ENCODE measurements around the gene CPNE5. TPM values are rescaled to one million over a fixed set of nuclear protein-coding genes. Genes with fewer than 3 reads are reported as not detected.

CPNE5 gene
- total and polyA plus RNA-seq, 9 of the 15 experiments (the other 6 are each of a cell fraction or from before 2014, with no cell fraction given), result 0.14 to 1.0 (median 0.46) TPM; not detected in 2

- no peak for TF ChIP-seq PATZ1 (CRISPR knock-in tag; IDR thresholded peaks at IDR 0.05; ENCODE audit: borderline replicate concordance)
Observed at GRCh38 chr6:36742146-36742545, 97.1 kb downstream of the CPNE5 start (continued).

DNA sequence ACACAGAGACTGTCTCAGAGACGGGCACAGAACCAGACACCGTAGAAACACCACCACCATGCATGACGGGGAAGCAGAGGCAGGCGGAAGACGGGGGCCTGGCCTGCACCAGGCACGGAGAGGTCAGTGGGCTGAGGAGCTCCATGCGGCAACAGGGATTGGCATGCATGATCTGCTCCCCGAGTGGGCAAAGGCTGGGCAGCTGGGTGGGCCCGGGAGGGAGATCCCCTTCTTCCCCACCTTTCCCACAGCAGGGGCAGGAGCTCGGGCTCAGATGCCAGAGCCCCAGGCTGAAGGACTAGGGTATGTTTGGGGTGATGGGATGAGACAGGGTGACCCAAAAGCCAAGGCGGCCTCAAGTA is 98.4 kb downstream of the CPNE5 start:
- intact Hi-C loops (cut with micrococcal nuclease), result no loop called here
- CTCF ChIA-PET (ENCODE audit: low intra/inter-chr PET ratio), result no interaction called here
- H3K4me2 ChIP-seq (ENCODE audit: insufficient read depth, low read length), result no peak overlapping the region
- TF ChIP-seq THRAP3 (IDR thresholded peaks at IDR 0.05; ENCODE audit: borderline replicate concordance) (no peak), PCBP1 (IDR thresholded peaks at IDR 0.05; ENCODE audit: low read depth, low read length, poor library complexity, severe bottlenecking) (no peak), LCOR (CRISPR knock-in tag; IDR thresholded peaks at IDR 0.05) (no peak)
- TF ChIP-seq, protein P1, sequence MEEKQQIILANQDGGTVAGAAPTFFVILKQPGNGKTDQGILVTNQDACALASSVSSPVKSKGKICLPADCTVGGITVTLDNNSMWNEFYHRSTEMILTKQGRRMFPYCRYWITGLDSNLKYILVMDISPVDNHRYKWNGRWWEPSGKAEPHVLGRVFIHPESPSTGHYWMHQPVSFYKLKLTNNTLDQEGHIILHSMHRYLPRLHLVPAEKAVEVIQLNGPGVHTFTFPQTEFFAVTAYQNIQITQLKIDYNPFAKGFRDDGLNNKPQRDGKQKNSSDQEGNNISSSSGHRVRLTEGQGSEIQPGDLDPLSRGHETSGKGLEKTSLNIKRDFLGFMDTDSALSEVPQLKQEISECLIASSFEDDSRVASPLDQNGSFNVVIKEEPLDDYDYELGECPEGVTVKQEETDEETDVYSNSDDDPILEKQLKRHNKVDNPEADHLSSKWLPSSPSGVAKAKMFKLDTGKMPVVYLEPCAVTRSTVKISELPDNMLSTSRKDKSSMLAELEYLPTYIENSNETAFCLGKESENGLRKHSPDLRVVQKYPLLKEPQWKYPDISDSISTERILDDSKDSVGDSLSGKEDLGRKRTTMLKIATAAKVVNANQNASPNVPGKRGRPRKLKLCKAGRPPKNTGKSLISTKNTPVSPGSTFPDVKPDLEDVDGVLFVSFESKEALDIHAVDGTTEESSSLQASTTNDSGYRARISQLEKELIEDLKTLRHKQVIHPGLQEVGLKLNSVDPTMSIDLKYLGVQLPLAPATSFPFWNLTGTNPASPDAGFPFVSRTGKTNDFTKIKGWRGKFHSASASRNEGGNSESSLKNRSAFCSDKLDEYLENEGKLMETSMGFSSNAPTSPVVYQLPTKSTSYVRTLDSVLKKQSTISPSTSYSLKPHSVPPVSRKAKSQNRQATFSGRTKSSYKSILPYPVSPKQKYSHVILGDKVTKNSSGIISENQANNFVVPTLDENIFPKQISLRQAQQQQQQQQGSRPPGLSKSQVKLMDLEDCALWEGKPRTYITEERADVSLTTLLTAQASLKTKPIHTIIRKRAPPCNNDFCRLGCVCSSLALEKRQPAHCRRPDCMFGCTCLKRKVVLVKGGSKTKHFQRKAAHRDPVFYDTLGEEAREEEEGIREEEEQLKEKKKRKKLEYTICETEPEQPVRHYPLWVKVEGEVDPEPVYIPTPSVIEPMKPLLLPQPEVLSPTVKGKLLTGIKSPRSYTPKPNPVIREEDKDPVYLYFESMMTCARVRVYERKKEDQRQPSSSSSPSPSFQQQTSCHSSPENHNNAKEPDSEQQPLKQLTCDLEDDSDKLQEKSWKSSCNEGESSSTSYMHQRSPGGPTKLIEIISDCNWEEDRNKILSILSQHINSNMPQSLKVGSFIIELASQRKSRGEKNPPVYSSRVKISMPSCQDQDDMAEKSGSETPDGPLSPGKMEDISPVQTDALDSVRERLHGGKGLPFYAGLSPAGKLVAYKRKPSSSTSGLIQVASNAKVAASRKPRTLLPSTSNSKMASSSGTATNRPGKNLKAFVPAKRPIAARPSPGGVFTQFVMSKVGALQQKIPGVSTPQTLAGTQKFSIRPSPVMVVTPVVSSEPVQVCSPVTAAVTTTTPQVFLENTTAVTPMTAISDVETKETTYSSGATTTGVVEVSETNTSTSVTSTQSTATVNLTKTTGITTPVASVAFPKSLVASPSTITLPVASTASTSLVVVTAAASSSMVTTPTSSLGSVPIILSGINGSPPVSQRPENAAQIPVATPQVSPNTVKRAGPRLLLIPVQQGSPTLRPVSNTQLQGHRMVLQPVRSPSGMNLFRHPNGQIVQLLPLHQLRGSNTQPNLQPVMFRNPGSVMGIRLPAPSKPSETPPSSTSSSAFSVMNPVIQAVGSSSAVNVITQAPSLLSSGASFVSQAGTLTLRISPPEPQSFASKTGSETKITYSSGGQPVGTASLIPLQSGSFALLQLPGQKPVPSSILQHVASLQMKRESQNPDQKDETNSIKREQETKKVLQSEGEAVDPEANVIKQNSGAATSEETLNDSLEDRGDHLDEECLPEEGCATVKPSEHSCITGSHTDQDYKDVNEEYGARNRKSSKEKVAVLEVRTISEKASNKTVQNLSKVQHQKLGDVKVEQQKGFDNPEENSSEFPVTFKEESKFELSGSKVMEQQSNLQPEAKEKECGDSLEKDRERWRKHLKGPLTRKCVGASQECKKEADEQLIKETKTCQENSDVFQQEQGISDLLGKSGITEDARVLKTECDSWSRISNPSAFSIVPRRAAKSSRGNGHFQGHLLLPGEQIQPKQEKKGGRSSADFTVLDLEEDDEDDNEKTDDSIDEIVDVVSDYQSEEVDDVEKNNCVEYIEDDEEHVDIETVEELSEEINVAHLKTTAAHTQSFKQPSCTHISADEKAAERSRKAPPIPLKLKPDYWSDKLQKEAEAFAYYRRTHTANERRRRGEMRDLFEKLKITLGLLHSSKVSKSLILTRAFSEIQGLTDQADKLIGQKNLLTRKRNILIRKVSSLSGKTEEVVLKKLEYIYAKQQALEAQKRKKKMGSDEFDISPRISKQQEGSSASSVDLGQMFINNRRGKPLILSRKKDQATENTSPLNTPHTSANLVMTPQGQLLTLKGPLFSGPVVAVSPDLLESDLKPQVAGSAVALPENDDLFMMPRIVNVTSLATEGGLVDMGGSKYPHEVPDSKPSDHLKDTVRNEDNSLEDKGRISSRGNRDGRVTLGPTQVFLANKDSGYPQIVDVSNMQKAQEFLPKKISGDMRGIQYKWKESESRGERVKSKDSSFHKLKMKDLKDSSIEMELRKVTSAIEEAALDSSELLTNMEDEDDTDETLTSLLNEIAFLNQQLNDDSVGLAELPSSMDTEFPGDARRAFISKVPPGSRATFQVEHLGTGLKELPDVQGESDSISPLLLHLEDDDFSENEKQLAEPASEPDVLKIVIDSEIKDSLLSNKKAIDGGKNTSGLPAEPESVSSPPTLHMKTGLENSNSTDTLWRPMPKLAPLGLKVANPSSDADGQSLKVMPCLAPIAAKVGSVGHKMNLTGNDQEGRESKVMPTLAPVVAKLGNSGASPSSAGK (IDR thresholded peaks at IDR 0.05), result no peak
- TF ChIP-seq, protein P2, sequence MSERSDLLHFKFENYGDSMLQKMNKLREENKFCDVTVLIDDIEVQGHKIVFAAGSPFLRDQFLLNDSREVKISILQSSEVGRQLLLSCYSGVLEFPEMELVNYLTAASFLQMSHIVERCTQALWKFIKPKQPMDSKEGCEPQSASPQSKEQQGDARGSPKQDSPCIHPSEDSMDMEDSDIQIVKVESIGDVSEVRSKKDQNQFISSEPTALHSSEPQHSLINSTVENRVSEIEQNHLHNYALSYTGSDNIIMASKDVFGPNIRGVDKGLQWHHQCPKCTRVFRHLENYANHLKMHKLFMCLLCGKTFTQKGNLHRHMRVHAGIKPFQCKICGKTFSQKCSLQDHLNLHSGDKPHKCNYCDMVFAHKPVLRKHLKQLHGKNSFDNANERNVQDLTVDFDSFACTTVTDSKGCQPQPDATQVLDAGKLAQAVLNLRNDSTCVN (CRISPR knock-in tag; IDR thresholded peaks at IDR 0.05), result no peak

More for the DNA sequence above, 98.4 kb downstream of the CPNE5 start:
- peaks cover 27 to 85% of the 10 kb centered on the region in 2 experiments; a peak in 4 of 5 replicates for H3K27me3 ChIP-seq (ENCODE audit: control insufficient read depth in 2 of 2, insufficient read depth in 2 of 2, low read length in 2 of 2)
- ATAC-seq, result no peak
- no peaks in the 10 kb centered on the region for H3K79me2 ChIP-seq (ENCODE audit: control insufficient read depth, insufficient read depth, low read length)
- DNase-seq (ENCODE audit: extremely low read depth in 1 of 4, low spot score in 3 of 4), result no peak
- in situ Hi-C loops (cut with MboI), result no loop called here
- no peaks in the 10 kb centered on the region for H3K9me3 ChIP-seq (replicated peaks; ENCODE audit: control insufficient read depth, insufficient read depth, low read depth, low read length)
- H3K36me3 ChIP-seq (ENCODE audit: control insufficient read depth, insufficient read depth, low read length), result no peaks in the 10 kb centered on the region
- no TSS peak for BruUV-seq (replicated peaks)
- H3K27ac ChIP-seq (ENCODE audit: extremely low read depth, low read depth, low read length), result no peak overlapping the region
- H2AFZ ChIP-seq (ENCODE audit: low read depth, low read length), result no peak overlapping the region
- no peaks in the 10 kb centered on the region for H3K9me1 ChIP-seq (ENCODE audit: control insufficient read depth, insufficient read depth, low read length)
- no peak overlapping the region for H3K4me3 ChIP-seq
- WGBS (ENCODE audit: insufficient coverage, low coverage, missing lambda C conversion rate), result 14% methylated on average over 11 of the region's 11 CpGs
- FAIRE-seq, result no peak
- H3K4me1 ChIP-seq (replicated peaks in 1 of 2; ENCODE audit: control insufficient read depth in 2 of 2, insufficient read depth in 2 of 2, low read length in 2 of 2), result peaks cover 0 to 24% of the 10 kb centered on the region in 2 experiments; a peak in 4 of 5 replicates
- POLR2A ChIA-PET, result interaction anchor here (0.7 to 0.9 kb wide), 2 partner anchors 19 to 23 kb away, joined by 3 read pairs; no protein-coding TSS in a partner anchor
- H4K20me1 ChIP-seq (replicated peaks; ENCODE audit: control insufficient read depth, insufficient read depth, low read length), result peaks cover 10% of the 10 kb centered on the region
- H3K9ac ChIP-seq (ENCODE audit: insufficient read depth in 1 of 2, low read depth in 2 of 2, low read length in 2 of 2), result no peak overlapping the region
